ENCODE data around the gene ATRNL1.

ATRNL1 gene

DNA sequence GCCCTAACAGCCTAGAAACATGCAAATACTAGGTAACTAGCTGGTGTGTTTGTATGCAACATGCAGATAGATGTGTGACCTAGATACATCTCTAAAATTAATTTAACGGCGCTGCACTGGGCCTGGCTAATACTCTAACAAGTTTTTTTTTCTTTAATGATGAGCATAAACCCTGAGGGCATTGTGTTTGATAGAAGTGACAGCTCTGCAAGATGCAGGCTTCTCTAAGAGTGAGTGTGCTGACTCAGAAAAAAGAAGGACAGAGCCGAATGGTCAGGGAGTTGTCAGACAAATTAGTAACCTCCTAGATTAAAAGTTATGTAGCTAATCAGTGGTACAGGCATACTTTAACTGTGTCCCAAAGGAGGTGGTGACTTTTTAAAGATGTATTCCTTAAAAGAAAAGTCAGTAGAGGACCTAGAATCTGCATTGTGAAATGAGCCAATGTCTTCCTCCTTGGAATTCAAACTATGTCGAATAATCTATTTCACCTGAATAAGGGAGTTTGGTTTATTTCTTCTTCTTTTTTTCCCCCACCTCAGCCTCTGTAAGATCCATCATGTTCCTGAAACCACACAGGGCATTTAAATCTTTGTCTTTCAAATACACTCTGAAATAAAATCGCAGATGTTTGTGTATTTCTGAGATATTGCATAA lies 864.7 kb downstream of the ATRNL1 start:
- no peak for DNase-seq

DNA sequence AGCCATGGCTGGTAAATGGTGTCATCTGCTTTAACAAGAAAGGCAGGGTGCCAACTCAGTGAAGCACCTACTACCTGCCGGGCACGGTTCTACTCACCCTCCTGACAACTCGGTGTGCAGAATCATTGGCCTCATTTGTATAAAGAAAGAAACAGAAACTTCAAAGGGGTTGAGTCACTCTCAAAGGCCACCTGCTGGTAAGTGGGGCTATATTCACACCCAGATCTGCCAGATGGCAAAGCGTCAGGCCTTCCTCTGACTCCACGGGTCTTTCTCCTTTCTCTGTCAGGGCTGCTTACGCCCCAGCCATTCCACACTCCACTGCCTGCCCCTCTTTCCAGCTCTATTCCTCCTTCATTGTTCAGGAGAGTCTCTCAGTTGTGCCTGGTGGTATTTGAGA lies 870.7 kb downstream of the ATRNL1 start:
- no peak for DNase-seq

DNA sequence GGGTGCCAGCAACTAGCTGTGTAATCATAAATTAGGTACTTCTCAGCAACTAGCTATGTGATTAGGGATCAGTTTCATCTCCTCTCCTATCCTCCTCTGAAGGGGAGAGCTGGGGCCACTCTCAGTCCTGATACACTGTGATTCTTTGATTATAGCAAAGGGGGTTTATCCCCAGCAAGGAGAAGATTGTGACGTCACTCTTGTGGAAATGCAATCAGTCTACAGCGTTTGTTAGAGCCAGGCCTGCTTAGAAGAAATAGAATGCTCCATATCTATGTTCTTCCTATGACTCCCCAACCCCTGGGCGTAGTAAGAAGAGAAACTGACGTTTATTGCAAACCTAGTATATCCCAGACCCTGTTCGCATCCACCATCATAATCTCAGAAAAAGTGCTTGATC lies 871.7 kb downstream of the ATRNL1 start:
- no peak for DNase-seq

DNA sequence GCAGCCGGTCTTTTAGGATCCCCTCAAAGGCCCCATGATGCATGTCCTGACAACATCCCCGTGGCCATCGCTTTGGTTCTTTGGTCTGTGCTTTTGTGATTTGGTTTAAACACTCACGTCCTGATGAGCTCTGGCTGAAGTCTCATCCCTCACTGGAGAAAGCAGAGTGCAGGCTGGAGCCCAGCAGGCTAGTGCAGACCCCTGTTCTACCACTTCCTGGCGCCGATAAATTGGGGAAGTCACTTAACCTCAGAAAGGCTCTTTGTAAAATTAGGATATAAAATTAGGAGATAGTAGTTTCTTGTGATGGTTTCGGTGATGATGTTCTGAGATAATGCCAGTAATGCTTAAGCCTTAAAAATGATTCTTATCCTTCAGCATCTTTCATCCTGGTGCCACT lies 872.2 kb downstream of the ATRNL1 start:
- no peak for DNase-seq

DNA sequence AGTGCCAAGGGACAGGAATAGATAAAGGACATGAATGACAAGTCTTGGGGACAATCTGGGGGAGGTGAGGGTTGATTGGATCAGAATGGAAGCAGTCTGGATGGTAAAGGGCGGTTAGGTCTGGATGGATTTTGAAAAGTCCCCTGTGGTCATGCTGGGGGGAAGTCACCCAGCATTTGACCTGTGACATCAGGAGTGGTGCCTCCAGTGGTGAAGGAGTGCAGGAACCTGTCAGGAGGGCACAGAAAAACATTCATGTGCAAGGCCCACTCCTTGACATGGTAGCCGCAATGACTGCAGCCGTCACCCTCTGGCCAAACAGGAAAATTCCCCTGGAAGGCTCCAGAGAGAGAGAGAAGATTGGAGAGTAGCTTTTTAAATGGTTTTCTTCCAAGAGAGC lies 875.1 kb downstream of the ATRNL1 start:
- DNase-seq: no peak

DNA sequence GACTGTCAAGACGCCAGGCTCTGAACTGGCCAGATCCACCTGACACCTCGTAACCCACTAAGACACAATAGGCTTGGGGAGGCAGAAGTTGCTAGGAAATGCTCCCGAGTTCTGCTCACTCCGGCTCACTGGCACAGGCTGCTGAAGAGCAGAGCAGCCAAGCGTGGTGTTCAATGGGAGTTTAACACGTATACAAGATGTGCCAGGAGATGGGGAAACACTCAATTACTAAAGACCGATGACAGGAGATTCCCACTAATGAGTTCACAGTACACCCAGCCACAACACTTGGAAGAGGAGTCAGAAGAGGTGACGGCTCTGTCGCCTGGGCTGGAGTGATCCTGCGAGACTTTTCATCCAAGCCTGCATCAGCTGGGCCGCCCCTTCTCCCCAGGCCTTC lies 876.4 kb downstream of the ATRNL1 start:
- DNase-seq: no peak

DNA sequence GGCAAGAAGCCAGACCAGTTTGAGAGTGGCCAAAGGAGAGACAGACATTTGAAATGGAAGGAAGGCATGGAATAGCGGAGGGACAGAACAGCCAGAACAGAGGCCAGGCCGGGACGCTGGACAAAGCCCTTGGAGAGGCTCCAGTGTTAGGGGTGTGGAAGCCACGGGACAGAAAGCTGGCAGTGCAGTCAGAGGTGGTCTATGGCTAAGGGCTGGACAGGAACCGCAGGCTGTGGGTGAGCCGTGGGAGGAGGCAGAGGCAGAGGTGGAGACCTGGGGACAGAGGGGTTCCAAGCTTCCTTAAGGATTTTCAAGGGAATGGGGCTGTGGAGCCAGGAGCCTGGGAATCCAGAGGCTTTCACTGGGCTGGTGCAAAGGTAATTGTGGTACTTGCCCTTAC lies 878.8 kb downstream of the ATRNL1 start:
- no peak for DNase-seq

DNA sequence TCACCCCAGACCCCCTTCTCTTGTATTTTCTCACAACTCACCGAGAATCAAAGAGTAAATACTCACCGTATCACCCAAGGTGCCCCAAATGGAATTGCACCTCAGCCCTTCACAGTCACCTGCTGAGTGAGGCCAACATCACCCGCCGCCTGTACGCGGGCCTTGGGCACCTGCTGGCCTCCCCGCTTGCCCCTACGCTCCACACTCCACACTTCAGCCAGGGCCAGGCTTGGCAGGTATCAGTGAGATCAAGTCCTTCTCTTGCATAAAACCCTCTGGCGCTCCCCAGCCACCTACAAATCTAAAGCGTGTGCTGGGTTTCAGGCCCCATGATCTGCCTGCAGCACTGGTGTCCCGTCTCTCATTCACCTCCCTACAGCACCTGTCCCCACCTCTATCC lies 879.3 kb downstream of the ATRNL1 start:
- no peak for DNase-seq

DNA sequence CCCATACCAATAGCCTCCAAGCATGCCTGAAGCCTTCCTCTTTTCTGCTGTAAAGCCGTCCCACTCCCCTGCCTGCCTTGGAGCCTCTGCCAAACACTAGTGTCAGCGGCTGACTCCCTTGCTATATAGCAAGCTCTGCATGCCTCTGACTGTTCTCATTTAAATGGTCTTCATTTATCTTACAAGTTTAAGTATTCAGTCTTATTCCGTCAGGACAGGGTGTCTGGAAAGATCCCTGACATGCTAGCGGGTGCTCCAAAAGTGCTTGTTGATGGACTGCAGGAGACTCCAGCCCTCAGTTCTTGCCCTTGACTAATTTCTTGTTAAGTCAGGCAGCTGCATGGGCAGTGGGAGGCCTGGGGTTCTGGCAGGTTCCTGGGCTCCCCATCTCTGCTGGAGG lies 881.2 kb downstream of the ATRNL1 start:
- DNase-seq: no peak

DNA sequence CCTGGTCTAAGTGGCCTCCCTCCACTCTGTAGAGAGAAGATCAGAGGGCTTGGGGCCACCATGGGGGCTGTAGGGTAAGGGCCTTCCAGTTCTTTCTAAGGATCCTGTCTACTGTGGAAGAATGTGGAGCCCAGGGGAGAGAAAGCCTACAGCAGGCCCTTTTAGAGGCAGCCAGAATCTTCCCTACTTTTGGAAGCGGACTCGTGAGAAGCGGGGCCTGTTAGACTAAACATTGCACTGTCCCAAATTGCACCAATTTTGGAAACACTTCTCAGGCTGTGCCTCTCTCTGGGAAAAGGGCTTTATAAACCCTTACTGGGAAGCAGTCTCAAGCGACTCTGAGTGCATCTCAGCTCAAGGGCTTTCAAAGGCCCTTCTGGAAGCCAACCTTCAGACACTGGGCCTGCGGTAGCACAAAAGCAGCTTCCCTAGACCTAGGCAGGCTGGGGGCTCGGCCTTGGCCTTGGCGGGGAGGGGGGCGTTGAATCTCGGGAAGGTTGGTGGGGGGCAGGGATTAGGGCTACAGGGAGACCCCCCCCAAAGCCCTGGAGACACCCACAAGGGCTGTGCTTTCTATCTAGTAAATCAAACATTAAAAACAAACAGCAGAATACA lies 881.8 kb downstream of the ATRNL1 start:
- no peak for DNase-seq

DNA sequence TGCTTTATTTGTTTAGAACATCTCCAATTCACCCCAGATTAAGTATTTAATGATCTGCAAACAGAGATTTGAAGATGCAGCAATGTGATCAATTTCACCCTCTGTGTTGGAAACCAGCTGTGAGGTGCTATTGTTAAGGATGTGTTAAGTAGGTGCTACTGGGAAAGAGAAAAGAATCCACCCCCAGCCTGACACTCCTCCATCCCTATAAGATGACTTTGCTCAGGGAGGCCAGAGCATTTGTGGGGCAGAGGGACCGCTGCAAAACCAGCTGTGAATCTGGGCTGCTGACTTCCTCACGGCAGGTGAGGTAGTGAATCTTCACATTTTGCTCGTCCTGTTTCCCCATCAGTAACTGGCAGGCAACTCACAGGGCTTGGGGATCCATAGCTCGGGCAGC lies 882.3 kb downstream of the ATRNL1 start:
- DNase-seq: no peak

DNA sequence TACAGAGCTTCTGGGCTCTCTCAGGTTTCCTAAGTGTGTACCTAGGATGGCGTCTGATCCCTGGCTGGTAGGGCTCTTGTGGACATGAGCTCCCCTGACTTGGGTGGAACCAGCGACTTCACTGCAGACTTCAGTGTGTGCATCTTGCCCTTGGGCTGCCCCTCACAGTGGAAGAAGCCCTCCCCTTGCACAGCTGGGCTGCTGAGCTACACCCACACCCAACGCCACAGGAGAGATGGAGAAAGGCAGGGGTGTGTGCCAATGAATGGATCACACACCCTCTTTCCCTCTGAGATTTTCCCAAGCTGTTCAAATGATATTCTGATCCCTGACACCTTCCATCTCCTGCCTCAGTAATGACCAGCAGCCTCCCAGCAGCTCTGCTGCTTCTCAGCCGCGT lies 883.2 kb downstream of the ATRNL1 start:
- no peak for DNase-seq

DNA sequence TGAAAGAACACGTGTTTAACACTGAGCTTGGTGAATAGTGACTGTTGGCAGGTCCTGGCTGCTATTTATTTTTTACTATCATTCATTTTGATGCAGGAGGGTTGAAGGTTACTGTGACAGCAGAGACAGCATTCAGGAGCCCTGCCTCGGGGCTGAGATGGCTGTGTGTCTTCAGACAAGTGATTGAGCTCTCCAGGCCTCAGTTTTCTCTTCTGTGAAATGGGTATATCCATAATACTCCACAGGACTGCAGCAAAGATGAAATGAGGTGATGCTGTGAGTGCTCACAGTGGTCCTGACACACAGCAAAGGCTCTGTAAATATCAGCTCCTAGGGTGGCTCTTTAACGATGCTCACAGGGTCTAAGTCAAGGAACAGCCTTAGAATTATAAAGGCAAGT lies 884.7 kb downstream of the ATRNL1 start:
- no peak for DNase-seq

DNA sequence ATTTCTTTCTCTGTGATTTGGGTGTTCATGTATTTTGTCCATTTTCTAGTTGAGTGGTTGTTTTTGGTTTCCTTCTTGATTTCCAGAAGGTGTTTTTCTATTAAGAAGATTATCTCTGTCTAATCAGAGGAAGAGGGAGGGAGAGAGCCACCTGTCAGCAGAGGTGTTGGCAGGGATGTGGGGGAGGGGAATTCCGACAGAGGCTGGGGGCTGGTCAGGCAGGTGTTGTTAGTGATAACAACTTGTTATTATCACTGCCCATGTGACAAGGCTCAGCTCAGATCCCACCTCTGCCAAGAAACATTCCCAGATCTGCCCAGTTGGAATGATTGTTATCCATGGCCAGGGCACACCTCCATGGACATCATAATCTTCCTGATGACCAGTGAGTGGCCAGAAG lies 886.4 kb downstream of the ATRNL1 start:
- no peak for DNase-seq

DNA sequence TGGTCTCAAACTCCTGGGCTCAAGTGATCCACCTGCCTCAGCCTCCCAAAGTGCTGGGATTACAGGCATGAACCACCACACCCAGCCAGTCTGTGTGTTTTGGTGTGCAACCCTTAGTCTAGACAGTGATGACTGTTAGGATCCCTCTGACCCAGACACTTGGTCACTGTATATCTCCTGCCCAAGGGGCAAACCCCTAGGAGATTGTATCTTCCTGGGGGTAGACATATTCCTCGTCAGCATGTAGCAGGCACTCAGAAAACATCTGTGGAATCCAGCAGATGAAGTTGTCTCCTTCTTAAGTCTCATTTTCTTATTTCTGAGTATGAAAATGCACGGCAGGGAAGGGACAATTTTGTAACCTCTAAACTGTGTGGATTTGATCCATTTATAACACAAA lies 887.3 kb downstream of the ATRNL1 start:
- no peak for DNase-seq

DNA sequence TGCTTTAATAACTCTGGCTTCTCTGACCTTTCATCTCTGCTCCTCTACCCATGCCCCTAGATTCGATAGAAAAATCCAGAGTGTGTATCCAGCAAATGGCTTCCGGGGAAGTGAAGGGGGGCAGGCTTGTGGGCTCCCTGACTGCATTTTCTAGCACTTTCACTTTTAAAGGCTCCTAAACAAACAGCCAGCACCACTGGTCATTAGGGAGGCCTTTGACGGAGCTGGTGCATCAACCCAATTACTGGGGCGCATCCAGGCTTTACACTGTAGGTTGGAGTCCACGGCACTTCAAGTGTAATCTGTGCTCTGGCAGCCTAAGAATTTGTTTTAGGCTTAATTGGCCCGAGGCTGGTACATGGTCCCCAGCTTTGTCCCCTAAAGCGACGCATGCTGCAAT lies 887.9 kb downstream of the ATRNL1 start:
- no peak for DNase-seq

DNA sequence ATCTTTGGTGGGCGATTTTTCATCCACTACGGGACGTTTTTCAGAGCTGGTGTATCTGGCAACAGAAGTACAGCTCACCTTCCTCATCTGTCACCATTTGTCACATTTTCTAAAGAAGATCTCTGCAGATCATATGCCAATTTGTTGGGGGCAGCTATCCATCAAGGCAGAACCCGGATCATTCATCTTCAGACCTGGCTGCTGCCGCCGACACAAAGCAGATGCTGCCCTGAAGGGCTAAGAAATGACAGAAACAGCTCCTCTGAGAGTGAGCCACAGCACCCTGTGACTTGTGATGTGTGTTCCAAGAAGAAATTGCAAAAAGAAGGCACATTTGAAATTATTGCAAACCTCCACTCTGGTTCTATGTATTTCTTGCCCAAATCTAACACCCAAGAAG lies 888.9 kb downstream of the ATRNL1 start:
- no peak for DNase-seq

DNA sequence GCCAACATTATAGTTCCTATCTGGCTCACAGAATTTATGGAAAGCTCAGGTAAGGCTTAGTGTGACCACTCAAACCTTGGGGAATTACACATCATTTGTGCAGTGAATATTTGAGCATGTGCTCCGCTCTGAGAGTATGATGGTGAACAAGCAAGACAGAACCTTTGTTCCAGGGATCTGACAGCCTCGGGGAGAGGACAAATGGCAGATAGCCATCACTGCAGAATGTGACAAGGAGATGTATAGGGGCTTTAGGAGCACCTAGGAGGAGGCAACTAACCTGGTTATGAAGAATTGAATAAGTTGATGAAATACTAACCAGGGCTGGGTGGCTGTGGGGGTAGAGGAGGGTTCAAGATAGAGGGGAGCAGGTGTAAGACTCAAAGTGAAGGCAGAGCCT lies 889.4 kb downstream of the ATRNL1 start:
- no peak for DNase-seq

DNA sequence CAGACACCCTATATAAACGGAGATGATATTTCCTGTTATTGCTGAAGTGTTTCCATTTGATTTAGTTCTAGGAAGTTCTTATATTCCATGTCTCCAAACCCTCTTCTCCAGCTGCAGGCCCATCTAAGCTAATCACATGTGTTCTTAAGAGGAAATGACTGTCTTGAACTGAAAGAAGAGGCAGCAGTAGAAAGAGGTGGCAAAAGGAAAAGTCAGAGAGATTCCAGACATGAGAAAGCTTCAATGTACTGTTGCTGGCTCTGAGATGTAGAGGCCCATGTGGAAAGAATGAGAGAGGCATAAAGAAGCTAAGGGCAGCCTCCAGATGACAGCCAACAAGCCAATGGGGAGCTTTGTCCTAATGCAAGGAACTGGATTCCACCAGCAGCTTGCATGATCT lies 892.6 kb downstream of the ATRNL1 start:
- DNase-seq: no peak

DNA sequence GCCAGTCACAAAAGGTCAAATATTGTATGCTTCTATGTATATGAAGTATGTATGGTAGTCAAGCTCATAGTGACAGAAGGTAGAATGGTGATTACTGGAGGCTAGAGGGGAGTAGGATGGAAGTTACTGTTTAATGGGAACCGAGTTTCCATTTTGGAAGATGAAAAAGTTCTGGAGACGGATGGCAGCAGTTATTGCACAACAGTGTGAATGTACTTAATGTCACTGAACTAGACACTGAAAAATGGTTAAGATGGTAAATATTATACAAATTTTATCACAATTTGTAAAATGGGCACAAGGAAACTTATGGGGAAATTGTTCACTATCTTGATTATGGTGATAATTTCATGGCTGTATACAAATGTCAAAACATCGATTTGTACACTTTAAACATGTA lies 895.2 kb downstream of the ATRNL1 start:
- no peak for DNase-seq

DNA sequence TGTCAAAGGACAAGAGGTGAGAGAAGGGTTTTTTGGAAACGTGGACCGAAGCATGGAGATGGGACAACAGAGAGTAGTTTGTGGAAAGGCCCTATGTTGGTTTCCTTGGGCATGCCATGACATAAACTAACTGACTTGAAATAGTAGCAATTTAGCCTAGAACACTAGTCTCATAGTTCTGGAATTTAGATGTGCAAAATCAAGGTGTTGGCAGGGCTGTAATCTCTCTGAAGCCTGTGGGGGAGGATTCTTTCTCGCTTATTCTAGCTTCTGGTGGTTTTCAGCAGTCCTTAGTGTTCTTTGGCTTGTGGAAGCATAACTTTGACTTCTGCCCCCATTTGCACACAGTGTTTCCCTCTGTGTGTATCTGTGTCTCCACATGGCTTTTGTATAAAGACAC lies 896.5 kb downstream of the ATRNL1 start:
- no peak for DNase-seq

DNA sequence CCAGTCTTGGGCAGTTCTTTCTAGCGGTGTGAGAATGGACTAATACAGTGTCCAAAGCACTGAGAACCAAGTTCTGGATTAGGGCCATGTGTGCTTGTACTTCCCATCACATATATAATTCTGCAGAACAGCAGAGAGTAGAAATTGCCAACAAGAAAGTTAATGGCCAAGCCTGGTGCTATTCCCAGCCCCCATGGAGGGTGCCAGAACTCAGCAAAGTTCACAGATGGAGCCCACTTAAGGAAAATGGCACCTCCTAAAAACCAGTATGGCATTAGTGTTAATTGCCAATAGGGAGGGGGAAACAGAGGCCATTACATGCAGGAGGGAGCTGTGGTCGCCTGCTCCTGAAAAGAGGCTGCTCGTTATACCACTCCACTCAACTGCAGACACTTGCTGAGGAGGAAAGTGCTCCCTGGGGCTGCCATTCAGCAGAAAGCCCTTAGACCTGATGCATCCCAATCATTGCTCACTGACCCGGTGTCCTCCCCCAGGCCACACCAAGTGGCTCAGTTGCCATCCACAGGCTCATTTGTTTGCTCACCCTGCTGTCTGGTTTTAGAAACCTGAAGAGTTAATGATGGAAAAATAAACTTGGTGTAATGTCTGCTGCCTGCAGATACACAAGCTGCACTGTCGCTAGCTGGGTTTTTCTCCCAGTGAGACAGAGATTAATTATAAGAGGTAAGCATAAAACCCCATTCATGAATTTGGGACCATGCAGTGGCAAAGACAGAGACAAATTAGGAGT lies 899.2 kb downstream of the ATRNL1 start:
- no peak for DNase-seq

DNA sequence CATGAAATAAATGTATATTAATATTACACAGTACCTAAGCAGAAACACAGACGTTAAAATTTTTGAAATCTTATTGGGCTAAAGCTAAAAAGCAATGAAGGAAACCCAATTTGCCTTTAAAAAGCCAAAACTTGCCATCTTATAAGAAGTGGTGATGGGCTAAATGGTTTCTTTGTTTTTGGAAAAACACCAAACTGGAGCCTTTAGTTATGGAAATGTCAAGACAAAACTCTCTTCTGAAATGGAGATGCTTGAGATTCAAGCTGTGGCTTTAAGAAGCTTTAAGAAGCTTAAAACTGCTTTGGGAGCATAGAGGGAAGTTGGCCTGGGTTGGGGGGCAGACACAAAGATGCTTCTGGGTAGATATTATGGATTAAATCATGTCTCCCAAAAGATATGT lies 902.9 kb downstream of the ATRNL1 start:
- no peak for DNase-seq

DNA sequence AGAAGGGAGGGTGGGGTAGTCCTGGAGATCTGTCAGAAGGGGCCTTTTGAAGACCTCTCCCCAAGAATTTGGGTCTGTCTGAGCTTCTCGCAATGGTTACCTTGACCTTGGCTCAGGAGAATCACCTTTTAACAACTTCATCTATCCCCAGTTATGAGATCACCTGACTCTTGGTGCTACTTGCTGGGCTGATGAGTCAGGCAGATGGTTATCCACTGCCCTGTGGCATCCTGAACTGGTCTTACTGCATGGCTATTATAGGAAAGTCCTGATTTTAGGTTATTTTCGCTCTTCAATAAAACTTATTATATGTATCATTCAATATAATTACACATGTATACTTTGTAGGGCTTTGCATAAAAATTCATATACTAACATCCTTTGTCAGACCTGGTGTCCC lies 905.1 kb downstream of the ATRNL1 start:
- DNase-seq: no peak

All from T-helper 2 cell (primary cell).